ENCODE results near the gene PHF2.

Gene PHF2

DNA sequence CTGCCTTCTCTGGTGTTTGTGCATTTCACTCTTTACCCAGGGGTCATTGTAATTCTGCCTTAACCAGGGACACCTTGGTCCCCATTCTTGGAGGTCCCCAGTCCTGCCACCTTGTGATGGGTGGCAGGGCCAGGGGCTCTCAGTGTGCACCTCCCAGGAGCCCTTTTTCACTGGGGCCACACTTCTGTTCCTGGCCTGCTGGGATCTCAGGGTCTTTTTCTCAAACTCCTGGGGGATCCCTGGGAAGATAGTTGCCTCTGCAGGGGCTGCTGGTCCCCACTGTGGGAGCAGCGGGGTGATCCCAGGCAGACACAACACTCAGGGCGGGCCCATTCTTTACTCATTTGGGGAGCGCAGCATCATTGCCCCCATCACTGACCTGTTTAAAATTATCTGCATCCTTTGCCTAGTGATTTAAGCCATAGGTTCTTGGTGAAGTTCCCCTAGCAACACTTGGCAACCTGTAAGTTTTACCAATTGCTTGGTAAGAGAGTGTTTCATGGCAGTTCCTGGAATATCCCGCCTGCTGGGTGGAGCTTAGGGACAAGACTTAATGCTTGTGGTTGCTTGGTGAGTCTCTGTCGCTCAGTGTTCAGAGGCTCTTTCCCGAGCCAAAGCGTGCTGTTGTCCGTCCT is 15.7 kb downstream of the PHF2 start:
- Histone ChIP-seq H3F3A (ENCODE audit: insufficient read depth) (no peaks in the 10 kb centered on the region), H3K36me3 (ENCODE audit: low read length) (no peaks in the 10 kb centered on the region), H3K9ac (ENCODE audit: low read length) (no peak overlapping the region), H3K9me2 (replicated peaks; ENCODE audit: insufficient read depth, low read length) (no peaks in the 10 kb centered on the region), H3K9me3 (ENCODE audit: insufficient read depth, low read length) (no peaks in the 10 kb centered on the region), H3K27ac (ENCODE audit: low read depth, low read length) (no peak overlapping the region), H4K20me1 (ENCODE audit: low read depth, low read length) (no peaks in the 10 kb centered on the region), H3K27me3 (ENCODE audit: low read length) (no peaks in the 10 kb centered on the region), H3K79me2 (ENCODE audit: insufficient read depth, low read length) (no peaks in the 10 kb centered on the region), H2AFZ (ENCODE audit: low read depth, low read length, severe bottlenecking) (no peak overlapping the region), H3K4me3 (ENCODE audit: insufficient read depth, low read length, poor library complexity, severe bottlenecking) (no peak overlapping the region), H3K4me2 (ENCODE audit: low read depth, low read length, poor library complexity, severe bottlenecking) (no peak overlapping the region)
- TF ChIP-seq, protein P1, sequence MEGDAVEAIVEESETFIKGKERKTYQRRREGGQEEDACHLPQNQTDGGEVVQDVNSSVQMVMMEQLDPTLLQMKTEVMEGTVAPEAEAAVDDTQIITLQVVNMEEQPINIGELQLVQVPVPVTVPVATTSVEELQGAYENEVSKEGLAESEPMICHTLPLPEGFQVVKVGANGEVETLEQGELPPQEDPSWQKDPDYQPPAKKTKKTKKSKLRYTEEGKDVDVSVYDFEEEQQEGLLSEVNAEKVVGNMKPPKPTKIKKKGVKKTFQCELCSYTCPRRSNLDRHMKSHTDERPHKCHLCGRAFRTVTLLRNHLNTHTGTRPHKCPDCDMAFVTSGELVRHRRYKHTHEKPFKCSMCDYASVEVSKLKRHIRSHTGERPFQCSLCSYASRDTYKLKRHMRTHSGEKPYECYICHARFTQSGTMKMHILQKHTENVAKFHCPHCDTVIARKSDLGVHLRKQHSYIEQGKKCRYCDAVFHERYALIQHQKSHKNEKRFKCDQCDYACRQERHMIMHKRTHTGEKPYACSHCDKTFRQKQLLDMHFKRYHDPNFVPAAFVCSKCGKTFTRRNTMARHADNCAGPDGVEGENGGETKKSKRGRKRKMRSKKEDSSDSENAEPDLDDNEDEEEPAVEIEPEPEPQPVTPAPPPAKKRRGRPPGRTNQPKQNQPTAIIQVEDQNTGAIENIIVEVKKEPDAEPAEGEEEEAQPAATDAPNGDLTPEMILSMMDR (IDR thresholded peaks at IDR 0.05; ENCODE audit: insufficient read depth, low read length, poor library complexity, severe bottlenecking) = no peak
- TF ChIP-seq EZH2phosphoT487 (conservative IDR thresholded peaks at IDR 0.05; ENCODE audit: low read length) = no peak

DNA sequence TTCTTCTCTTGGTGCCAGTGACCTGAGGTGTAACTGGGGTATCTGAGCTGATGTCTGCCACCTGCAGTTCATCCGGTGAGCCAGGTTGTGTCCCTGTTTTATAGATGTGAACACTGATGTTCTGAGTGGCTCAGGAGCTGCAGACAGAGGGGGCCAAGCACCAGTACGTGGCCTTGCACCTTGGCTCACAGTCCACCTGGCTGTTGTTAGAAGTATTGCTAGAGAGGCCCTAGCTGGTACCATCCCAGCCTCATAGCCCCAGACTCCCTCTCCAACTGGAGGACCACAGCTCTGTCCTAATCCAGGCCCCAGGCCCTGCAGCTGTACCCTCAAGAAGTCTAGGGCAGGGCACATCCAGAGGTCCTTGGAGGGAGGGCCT is 16.2 kb downstream of the PHF2 start:
- H3K79me2 ChIP-seq (ENCODE audit: insufficient read depth, low read length) = no peaks in the 10 kb centered on the region
- TF ChIP-seq EZH2phosphoT487 (conservative IDR thresholded peaks at IDR 0.05; ENCODE audit: low read length) = no peak
- TF ChIP-seq, protein P1 (IDR thresholded peaks at IDR 0.05; ENCODE audit: insufficient read depth, low read length, poor library complexity, severe bottlenecking) = no peak

DNA sequence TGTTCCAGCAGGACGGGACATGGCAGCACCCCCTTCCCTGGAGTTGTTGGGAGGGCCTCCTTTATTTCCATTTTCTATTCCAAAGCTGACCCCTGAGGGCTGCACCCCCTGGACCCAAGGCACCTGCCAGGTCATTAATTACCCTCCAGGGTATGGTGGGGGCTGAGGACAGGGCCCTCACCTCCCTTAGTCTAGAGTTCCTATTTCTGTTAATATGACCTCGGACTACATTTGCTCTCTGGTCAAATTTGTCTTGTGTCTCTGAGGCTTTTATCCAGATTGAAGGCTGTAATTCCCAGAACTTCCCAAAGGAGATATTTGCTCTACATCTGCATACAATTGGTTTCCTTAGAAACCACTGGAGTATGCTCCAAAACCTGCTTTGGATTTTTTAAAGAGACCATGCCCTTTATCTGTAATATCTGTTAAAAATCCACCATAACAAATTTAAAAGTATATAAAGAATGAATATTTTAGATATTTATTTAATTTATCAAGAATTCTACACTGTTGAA is 16.8 kb downstream of the PHF2 start:
- H3K36me3 ChIP-seq (ENCODE audit: low read length) = no peaks in the 10 kb centered on the region
- H3K27me3 ChIP-seq (ENCODE audit: low read length) = no peaks in the 10 kb centered on the region
- no peaks in the 10 kb centered on the region for H3K9me3 ChIP-seq (ENCODE audit: insufficient read depth, low read length)
- H3K9me2 ChIP-seq (replicated peaks; ENCODE audit: insufficient read depth, low read length) = no peaks in the 10 kb centered on the region
- H3K4me2 ChIP-seq (ENCODE audit: low read depth, low read length, poor library complexity, severe bottlenecking) = no peak overlapping the region
- no peaks in the 10 kb centered on the region for H4K20me1 ChIP-seq (ENCODE audit: low read depth, low read length)
- TF ChIP-seq, protein P1 (IDR thresholded peaks at IDR 0.05; ENCODE audit: insufficient read depth, low read length, poor library complexity, severe bottlenecking) = no peak
- no peak for TF ChIP-seq EZH2phosphoT487 (conservative IDR thresholded peaks at IDR 0.05; ENCODE audit: low read length)
- no peak overlapping the region for H3K4me3 ChIP-seq (ENCODE audit: insufficient read depth, low read length, poor library complexity, severe bottlenecking)
- no peak overlapping the region for H3K27ac ChIP-seq (ENCODE audit: low read depth, low read length)
- H3K79me2 ChIP-seq (ENCODE audit: insufficient read depth, low read length) = no peaks in the 10 kb centered on the region
- H3F3A ChIP-seq (ENCODE audit: insufficient read depth) = no peaks in the 10 kb centered on the region
- no peak overlapping the region for H3K9ac ChIP-seq (ENCODE audit: low read length)
- H2AFZ ChIP-seq (ENCODE audit: low read depth, low read length, severe bottlenecking) = no peak overlapping the region

More for the DNA sequence above, 16.2 kb downstream of the PHF2 start:
- H3K9me2 ChIP-seq (replicated peaks; ENCODE audit: insufficient read depth, low read length) = no peaks in the 10 kb centered on the region
- no peaks in the 10 kb centered on the region for H3F3A ChIP-seq (ENCODE audit: insufficient read depth)
- no peaks in the 10 kb centered on the region for H3K36me3 ChIP-seq (ENCODE audit: low read length)
- H3K9me3 ChIP-seq (ENCODE audit: insufficient read depth, low read length) = no peaks in the 10 kb centered on the region
- H3K27ac ChIP-seq (ENCODE audit: low read depth, low read length) = no peak overlapping the region
- no peak overlapping the region for H3K4me3 ChIP-seq (ENCODE audit: insufficient read depth, low read length, poor library complexity, severe bottlenecking)
- no peaks in the 10 kb centered on the region for H4K20me1 ChIP-seq (ENCODE audit: low read depth, low read length)
- no peak overlapping the region for H3K9ac ChIP-seq (ENCODE audit: low read length)
- H3K4me2 ChIP-seq (ENCODE audit: low read depth, low read length, poor library complexity, severe bottlenecking) = no peak overlapping the region
- no peaks in the 10 kb centered on the region for H3K27me3 ChIP-seq (ENCODE audit: low read length)
- H2AFZ ChIP-seq (ENCODE audit: low read depth, low read length, severe bottlenecking) = no peak overlapping the region

Data from SU-DHL-6 (cell line).